GM21619 (cell line): Measurements from ENCODE around the gene KCNQ2.

ENCODE experiments used
- ATAC-seq: cut with Tn5 transposase; IDR thresholded peaks from one replicate; pipeline ENCODE4 v1.9.1; 2021; ENCODE audit not compliant: unreplicated experiment

KCNQ2 gene

DNA sequence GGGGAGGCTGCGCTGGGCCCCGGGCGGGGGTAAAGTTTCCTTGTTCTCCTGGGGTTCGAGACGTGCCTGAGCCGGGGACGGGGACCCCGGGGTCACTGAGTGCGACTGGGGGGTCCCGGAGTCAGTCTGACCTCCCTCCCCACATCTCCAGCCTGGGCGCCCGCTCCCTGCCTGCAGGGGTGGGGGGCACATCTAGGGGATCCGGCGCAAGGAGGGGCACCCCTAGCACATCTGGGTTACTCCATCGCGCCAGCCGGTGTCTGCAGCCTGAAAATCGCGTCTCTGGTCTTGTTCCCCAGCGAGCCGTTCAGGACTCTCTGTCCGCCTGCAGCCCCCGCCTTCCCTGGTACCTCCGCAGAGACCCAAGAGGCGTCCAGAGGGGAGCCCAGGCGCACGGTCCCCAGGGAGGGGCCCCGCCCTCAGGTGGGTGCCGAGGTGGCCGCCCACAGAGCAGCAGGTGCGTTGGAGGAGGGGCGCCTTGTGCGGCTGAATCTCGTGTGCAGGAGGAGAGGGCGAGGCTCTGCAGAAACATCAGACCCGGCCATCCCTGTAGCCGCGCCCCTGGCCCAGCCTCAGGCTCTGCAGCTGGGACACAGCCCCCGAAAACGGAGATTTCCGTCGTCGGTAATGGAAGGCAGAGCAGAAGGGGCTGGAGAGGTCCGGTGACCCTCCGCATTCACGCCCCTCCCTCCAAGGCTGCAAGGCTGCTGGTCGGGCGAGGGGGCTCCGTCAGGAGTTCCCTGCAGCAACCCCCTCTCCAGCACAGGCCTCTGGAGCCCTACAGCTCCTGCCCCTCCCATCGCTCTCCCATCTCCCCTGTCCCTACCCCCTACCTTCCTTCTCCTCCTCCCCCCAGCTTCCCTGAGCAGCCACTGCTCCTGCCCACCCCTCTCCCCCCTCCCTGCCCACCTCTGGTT is 110.7 kb downstream of the KCNQ2 start:
- no peak for ATAC-seq

DNA sequence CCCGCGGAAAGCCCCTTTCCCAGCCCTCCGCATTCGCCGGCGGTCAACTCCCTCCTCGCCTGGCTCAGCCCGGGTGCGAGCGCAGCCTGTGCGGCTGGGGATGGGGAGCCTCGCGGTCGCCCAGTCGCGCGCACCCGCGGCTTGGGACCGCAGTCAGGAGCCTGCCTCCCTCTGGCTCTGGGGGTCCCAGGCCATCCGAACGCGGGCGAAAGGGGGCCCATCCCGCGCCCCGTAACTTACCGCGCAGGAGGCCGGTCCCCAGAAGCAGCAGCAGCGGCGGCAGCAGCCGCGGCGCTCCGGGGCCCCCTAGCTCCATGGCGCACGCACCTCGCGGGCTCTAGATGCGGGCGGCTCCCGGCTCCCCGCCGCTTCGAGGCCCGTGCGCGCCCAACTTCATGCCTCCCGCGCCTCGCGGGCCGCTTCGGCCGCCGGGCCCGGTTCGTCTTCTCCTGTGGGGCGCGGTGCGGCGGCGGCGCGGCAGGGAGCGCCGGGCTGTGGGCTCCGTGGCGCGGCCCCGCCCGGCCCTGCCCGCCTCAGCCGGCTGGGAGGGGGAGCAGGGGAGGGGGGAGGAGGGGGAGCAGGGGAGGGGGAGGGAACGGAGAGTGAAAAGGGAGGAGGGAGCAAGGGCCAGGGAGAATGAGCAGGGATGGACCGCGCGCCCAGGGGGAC is 111.5 kb downstream of the KCNQ2 start, which contains the start of gene CHRNA4:
CHRNA4 (minus strand) TSS at position 500 of the 669 bp plus-strand sequence; CDS start at position 316, 184 bp downstream.
- no peak for ATAC-seq

DNA sequence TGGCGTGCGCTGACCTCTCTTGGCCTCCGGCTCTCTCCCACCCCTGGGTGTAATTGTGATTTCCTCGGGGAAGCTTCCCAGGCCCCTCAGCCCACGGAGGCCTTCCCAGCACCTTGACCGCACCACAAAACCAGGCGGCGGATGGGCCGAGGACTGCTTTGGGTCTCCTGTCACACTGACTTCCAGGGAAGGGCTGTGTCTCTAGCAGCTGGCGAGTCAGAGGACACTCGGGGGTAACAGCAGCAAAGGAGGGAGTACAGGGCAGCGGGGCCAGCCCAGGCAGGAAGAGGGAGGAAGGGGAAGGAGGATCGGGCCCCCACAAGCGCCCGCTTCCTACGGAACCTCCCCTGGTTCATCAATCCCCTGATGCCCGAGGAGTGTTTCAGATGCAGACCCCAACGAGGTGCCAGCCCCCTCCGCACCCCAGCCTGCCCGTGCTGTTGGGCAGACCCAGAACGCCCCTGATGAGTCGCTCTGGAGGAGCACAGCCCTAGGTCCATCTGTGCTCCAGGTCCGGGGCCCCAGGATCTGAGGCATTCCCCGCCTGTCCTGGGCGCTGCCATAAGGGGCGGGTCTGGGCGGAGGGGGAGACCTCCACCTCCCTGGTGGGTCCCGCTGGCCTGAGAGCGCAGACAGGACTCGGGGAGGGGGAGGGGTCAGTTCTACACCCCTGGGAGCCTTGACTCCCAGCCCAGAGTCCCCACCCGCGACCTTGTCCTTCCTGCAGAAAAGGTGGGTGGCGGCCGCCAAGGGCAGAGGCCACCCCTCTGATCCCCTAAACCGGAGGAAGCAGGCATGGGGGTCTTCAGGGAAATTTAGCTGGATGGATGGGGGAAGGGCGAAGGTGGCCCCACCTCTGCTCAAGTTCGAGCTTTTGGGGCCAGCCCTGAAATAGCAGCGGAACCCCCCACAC is 112.3 kb downstream of the KCNQ2 start:
- ATAC-seq: no peak

DNA sequence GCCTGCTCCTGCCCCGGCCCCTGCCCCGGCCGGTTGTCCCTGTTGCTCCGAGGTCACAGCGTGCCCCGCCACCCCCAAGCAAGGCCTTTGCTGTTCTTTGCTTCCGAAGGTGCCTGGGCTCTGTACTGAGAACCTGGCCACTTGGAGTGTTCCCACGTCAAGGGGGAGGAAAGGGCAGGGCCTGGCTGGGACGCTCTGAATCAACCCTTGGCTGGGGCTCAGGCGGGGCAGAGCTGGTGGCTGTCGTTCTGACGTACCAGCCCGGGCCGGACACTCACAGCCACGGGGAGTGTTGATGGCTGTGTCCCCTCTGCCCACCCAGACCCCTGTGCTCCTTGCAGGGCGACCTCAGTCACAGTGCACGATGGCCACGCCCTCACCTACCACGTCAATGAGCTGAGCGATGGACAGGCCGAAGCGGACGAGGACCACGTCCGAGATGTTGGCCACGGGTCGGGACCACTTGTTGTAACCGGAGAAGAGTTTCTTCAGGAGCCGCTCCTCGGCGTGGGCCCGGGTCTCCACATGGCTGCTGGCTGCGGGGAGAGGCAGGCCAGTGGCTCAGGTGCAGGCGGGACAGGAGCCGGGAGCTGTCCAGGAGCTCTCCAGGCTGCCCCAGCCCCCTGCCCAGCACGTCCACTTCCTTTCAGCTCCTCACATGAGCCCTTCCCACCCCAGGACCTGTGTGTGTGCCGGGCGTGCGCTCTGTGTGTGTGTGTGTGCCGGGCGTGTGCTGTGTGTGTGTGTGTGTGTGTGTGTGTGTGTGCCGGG is 113.1 kb downstream of the KCNQ2 start:
- no peak for ATAC-seq

DNA sequence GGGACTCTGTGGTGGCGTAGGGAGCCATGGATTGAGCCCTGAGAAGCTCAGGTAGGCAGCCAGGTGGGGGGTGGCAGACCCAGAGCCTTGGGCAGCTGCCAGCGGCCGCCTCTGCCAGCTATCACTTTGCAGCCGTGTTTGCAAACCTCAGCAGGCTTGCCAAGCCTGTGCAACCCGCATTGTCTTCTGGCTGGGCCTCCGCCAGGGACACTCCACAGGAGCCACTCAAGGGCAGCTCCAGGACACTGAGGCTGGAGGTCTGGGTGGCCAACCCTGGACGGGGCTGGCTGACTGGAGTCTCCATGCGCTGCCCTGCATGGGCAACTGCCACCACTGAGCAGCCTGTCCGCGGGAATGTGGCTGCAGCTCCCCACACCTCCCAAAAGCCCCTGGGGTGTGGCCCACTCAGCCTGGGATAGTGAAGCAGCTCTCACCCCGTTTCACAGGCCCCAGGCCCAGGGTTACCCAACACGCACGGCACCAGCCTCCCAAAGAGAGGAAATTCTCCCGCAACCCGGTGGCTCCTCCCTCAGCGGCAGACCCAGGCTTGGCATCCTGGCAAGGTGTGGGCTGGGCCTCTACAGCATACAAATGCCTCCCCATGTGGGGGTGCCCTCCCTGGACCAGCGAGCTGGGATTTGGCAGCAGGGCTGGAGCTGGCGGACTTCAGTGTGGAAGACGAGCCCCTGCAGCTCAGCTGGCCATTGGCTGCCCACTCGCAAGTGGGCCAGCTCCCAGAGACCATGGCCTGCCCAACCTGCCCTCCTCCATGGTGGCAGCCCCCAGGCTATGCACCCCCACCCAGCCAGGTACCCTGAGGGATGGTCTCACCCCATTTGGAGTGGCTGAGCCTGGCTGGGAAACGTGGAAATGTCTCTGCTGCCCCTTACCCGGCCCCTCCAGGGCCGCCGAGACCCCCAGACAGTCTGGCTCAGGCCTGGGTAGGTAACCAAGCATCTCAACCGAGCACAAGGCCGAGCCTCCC is 114.2 kb downstream of the KCNQ2 start:
- no peak for ATAC-seq

DNA sequence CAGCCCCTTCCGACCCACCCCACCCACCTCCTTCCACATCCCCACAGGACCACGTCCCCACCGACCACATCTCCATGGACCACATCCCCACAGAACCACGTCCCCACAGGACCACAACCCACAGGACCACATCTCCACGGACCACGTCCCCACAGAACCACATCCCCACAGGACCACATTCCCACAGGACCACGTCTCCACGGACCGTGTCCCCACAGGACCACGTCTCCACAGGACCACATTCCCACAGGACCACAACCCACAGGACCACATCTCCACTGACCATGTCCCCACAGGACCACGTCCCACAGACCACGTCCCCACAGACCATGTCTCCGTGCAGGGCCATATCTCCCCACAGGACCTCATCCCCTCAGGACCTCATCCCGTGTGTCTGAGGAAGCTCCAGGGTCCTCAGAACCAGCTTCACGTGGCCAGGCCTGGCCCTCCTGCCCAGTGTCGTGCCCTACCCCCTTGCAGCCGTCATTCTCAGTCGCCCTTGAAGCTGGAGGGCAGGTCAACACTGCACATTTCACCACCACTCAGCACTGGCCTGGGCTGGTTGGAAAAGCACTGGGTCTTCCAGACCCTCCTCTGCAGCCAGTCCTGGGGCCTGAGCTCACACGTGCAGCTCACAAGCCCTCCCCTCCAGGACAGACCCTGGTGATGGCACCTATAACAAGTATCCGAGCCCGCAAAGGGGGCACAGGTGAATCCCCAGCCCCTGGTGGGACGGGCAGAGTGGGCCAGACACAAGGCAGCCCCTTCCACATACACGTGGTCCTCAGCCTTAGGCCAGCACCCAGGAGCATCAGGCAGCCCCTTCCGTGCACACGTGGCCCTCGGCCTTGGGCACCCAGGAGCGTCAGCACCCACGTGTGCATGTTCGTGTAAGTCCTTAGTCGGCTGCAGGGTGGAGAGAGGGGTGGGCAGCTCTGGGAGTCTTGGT is 115.2 kb downstream of the KCNQ2 start:
- ATAC-seq: no peak

DNA sequence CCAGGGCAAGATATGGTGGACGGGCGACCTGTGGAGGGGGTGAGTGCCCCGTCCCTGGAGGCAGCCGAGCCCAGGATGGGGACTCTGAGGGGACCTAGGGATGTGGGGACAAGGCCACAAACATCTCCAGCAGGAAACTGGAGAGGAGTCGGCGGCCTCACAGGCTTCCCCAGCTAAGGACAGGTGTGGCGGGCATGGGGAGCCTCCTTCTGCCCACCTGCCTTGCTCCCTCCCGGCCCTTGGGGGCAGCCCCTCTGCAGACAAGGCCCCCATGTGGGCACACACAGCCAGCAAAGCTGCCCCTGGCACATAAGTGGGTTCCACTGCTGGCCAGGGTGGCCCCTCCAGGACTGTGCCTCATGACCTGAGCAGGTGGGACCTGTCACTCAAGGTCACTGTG is 115.9 kb downstream of the KCNQ2 start:
- ATAC-seq: no peak

DNA sequence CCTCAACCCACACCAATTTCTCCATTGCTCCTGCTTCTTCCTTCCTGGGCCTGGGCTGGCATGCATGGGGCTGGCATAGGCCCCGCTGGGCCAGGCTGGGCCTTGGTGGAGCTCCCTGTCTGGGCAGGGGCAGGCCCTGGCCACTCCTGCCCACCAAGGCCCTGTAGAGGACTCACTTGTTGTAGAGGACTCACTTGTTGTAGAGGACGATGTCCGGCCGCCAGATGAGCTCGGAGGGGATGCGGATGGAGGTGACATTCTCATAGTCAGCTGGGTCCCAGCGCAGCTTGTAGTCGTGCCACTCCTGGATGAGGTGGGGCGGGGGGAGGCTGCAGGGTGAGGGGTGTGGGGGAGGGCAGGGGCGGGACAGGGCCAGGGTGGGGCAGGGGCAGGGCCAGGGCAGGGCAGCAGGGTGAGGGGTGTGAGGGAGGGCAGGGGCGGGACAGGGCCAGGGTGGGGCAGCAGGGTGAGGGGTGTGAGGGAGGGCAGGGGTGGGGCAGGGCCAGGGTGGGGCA is 116.6 kb downstream of the KCNQ2 start:
- ATAC-seq: no peak

DNA sequence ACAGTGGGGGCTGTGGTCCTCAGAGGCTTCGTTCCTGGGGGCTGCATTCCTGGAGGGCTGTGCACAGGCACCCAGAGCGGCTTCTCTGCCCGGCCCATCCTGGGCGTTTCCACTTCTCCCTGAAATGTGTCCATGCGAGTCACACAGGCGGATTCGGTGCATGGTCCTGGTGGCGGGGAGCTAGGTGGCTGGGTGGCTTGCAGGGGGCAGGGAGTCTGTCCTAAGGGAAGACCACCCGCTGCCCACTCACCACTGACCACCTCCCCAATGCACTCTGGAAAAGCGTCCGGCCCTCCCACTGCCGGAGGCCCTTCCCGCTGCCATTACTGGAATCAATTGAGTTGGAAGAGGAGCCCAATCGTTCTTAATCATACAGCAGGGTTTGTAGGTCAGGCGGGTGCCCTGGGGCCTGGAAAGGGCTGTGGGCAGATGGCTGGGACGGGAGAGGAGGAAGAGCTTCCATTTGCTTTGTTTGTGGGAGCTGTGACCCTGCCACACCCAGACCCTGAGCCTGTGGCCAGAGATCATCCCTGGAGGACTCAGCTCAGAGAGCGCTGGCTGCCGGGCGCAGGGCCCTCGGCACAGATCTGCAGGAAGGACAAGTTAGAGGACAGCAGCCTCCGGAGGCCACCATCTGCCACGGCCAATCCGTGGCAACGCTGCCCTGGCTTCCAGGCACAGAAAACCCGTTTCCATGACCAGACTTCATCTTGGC is 117.7 kb downstream of the KCNQ2 start:
- ATAC-seq: no peak

DNA sequence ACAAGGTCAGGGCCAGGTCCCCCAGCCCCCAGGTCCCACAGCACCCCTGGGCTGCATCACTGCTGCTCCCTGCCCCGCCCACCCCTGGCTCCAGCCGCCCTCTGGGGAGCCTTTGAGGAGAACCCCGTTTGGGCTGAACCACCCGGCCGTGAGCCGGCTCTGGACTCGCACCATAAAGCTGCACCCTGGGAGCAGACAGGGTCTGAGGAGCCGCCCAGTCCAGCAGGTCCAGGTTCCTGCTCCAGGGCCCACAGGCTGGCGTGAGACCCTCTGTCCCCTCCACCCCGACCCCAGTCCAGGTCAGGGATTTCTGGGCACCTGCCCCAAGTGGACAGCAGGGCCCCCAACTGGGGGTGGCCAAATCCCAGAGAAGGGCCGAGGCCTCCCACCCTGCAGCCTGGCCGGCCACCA is 119.6 kb downstream of the KCNQ2 start:
- ATAC-seq: no peak

DNA sequence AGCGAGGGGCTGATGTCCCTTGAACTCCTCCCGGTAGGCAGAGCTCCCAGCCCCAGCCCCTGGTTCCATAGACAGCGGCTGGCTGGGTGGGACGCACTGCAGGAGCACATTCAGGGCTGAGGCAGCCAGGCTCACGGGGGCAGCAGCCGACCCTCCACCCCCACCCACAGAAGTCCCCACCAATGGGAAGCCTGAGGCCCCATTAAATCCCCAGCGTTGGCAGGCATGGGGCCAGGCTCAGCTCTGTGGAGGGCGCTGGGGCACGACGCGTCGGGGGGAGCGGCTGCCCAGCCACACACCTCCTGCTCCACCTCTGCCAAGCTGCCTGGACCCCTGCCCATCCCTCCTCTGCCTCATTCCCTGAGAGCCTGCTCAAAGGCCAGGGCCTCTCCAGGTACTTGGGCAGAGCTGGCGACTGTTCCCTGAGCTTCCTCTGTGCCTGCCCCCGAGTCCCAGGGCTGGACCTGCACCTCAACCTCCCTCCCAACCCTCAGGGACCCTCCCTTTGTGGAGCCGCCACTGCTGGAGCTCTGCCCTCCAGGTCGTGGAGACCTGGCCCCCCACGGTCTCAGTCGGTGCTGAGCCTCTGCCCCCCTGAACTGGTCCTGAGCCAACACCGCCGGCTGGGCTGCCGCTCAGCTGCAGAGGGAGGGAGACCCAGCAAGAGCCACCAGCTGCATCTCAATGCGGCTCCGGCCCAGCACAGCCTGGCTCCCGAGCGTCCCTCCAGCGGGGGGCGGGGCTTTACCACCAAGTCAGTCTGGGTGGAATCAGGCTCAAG is 120.5 kb downstream of the KCNQ2 start:
- no peak for ATAC-seq

DNA sequence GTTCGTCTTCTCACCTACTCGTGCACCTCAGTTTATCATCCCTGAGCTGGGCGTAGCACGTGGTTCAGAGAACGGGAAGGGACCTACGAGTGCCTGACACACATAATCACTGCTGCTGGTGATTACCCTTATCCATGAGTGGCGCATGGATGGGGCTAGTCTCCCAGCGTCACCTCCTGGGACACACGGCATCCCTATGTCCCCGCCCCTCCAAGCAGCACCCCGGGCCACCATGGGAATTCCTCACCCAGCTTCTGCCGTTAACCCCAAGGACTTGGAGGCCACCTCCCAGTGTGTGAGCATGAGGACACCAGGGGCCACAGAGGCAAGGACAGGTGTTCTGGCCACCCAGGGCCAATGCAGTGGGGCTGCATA is 121.1 kb downstream of the KCNQ2 start:
- ATAC-seq: no peak

DNA sequence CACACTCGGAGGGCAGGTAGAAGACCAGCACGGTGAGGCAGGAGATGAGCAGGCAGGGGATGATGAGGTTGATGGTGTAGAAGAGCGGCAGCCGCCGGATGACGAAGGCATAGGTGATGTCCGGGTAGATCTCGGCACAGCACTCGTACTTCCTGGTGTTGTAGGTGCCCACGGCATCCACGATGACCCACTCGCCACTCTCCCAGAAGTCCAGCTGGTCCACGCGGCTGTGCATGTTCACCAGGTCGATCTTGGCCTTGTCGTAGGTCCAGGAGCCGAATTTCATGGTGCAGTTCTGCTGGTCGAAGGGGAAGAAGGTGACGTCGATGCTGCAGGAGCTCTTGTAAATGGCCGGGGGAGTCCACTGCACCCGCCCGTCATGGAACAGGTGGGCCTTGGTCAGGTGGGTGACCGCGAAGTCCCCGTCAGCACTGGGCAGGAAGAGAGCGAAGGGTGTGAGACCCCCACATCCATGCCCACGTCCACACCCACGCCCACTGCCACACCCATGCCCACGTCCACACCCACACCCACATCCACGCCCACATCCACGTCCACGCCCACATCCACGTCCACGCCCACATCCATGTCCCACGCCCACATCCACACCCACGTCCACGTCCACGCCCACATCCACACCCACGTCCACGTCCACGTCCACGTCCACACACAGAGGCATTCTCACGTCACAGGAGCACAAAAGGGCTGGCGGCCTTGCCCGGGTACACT is 121.7 kb downstream of the KCNQ2 start:
- ATAC-seq: no peak
